Stimulated activated CD8-positive, alpha-beta memory T cell treated with anti-CD3 and anti-CD28 coated beads, Interleukin-4, amount 100 ng/mL, for 48 hours (primary cell): ENCODE results near the gene PRR7.
"Not testable (repeated sequence)": the region's sequence is repeated elsewhere in the genome, so short reads cannot be mapped to it uniquely, and the experiment has no call there.

Experiments
- DNase-seq: peaks from one replicate; pipeline ENCODE4 v3.0.0-alpha.2; 2020

PRR7 gene, protein sequence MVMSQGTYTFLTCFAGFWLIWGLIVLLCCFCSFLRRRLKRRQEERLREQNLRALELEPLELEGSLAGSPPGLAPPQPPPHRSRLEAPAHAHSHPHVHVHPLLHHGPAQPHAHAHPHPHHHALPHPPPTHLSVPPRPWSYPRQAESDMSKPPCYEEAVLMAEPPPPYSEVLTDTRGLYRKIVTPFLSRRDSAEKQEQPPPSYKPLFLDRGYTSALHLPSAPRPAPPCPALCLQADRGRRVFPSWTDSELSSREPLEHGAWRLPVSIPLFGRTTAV

DNA sequence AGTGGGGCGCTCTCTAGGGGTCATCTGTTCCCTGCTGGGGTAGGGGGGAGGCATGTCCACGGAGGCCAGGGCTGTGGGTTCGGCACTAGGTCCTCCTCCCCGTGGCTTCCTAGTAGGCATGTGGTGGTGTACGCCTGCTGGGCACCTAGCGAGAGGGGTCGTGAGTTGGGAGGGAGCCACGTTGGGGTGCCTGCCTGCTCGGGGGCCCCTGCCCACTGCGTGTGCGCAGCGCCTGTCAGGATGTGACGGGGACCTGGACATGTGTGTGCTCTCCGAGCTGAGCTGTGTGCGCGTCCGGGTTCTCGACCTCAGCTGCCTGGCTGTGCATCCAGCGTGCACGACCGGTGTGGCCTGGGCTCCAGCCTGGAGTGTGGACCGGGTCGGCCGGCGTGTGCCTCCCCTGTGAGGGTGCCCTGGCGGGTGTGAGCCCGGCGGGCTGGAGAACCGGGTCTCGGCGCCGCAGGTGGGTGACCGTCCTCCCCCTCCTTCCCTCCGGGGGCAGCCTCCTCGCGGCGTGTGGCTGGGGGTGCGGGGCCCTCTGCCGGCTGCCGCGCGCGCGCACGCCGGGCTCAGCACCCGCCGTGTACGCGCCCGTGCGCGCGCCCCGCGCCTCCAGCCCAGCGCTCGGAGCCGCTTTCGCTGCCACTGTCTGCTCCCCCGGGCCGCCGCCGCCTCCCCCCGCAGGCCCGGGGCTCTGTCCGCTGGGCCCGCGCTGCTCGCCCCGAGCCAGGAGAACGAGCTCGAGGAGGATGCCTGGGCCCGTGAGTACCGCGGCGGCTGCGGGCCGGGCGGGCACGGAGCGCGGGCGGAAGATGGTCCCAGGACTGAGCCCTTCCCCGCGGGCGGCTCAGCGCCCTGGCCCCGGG is at the start of gene PRR7:
TSS of gene PRR7 (plus strand) at position 615 of the 866 bp plus-strand sequence. CDS start 8,254 bp downstream, outside the sequence.
- peak; percentile 81 for DNase-seq

DNA sequence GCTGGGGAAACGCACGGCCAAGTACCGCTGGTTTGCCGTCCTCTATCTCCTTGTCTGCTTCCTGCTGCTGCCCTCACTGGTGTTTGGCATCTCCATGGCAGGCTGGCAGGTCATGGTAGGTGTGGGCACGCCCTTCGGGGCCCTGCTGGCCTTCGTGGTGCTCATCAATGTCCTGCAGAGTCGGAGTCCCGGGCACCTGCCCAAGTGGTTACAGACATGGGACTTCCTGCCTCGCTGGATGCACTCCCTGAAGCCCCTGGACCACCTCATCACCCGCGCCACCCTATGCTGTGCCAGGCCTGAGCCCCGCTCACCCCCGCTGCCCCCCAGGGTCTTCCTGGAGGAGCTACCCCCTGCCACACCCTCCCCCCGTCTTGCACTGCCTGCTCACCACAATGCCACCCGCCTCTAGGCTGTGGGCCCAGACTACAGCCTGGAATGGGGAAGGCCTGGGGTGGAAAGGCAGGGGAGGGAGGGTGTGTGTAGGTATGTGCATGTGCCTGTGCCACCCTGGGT is 48.7 kb upstream of the PRR7 start:
- DNase-seq, result no peak

DNA sequence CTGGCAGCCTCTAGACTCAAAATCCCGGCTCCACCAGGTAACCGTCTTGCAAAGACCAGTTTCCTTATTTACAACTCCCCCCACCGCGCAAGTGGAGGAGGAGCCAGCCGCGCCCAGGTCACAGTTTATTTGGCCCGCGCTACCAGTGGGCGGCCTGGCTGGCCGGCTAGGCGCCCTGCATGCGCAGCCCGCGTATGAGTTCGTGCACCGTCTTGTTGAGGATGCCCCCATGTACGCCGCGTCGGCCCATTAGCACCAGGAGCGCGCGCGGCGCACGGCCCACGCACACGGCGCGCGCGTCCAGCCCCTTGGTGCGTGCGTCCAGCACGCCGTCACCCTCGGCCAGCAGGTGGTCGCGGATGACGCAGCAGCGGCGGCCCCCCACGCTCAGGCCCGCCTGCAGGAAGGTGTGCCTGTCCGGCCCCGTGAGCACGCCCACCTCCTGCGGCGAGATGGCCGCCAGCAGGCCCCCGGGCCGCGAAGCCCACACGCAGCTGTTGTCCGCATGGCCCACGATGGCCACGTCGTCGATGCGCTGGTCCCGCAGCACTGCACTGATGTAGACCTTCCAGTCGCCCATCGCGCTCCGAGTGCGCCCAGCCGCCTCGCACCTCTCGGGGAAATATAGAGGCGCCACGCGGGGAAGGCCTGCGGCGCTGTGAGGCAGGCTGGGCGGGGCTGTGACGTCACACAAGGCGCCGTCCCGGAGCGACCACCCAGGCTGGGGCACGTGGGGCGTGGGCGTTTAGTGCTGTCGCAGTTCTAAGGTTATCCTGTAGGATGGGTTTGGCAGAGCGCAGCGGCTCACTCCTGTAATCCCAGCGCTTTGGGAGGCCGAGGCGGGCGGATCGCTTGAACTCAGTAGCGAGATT is 46.4 kb upstream of the PRR7 start, which contains the start of gene PFN3:
TSS of gene PFN3 (minus strand) at position 665 of the 872 bp plus-strand sequence. CDS start at position 580, 85 bp downstream.
- no peak for DNase-seq

DNA sequence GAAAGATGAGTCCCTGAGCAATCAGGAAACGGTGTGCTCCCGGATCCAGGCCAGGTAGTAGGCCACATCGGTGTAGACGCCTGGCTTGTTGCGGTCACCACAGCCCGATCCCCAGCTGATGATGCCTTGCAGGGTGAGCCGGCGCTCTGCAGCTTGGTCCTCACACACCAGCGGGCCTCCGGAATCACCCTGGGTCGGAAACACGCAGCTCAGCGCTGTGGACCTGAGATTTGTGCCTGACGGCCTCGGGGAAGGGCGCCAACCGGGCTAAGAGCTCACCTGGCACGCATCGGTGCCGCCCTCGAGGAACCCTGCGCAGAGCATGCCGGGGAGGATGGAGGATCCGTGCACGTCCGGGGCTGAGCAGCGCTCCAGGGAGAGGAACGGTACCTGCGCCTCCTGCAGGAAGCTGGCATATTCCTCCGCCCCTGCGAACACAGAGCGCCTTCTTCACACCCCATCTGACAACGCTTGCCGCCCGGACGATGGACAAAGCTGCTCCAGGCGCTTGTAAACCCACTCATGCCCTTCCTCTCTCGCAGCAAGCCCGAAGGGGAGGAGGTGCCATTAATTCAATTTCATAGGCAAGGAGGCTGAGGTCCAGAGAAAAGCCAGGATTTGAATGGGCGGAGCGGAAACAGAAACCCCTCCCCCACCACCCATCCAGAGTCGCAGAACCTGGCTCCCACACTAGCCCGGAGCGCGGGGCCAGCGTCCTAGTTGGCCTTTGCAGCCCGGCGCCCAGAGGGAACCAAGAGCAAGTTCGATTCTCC is 44.2 kb upstream of the PRR7 start:
- peak; percentile 81 for DNase-seq

DNA sequence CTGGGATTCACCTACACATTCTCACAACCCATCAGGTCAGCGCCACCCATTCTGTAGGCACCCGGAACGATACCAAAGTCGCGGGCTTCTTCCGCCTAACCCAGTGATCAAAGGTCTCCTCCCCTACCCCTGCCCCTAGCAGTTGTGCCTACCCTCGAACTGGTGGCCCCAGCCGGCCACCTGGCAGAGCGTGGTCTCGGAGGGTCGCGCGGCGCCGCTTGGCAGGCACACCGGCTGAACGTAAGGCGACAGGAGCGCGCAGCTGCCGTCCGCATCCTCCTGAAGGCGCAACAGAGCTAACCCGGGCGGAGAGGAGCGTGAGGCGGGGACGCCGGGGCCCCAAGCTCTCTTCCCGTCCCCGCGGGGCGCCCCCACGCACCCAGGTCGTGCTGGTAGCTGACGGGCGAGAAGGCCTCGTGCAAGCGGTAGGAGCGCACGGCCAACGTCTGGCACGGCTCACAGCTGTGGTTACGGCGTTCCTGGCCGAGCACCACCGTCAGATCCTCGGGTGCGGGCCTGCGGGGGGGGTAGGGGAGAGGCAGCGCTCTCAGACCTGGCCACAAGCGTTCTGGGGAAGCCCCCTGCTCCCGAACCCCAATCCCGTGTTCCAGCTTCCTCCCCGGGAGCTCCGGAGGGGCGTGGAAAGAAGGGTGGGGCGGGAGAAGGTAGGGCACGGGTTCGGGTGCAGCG is 43.4 kb upstream of the PRR7 start:
- peak; percentile 61 for DNase-seq

DNA sequence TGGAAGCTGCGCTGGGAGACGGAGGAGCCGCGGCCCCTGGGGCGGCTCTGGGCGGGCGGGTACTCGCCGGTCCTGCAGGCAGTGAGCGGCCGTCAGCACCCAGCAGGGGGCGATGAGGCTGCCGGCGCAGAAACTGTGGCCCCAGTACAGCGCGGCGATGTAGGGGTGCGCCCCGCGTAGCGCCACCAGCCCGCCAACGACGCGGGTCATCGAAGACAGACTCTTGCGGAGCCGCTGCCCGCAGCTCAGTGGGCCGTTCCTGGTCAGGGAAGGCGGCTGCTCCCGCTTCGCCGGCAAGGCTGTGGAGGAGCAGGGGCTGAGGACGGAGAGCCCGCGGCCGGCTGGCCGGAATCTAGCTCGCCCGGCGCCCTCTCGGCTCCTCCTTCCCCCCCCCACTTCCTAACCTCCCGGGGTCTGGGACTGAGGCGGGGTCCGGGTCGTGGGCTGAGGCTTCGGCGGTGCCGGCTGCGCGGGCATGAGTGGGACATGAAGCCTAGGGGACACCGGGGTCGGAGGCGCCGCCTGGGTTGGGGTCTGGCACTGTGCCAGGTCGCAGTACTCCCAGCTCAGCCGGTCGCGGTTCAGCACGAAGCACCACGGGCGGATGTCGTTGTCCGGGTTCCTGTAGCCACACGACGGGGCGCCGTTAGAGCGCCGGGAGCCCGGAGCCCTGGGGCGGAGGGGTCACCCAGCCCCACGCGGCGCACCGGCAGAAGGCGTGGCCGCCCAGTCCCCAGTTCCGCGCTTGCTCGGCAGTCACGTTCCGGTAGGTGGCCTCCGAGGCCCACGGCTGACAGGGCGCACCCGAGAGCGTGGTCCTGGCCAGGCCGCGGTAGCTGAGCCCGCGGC is 42.6 kb upstream of the PRR7 start:
- peak; percentile 88 for DNase-seq

DNA sequence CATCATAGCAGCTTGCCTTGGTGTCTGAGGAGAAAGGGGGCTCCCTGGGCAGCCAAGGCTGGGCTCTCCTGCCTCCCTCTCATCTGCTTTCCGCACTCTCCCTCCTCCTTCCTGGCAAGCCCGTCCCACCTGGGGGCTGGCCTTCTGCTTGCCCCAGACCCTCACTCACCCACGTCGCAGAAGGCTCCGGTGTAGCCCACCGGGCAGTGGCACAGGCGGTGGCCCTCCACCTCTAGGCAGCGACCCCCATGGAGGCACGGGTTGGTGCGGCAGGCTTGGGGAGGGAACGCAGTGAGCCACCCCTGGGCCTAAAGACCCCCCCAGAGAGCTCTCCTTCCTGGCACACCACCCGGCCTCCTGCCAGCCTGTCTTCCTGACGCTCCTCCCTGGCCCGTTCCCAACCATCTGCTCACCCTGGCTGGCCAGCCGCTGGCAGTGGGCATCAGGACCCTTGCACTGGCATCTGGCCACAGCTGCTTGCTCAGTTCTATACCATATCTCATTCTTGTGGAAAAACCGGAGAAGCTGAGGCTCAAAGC is 41.9 kb upstream of the PRR7 start:
- no peak for DNase-seq

DNA sequence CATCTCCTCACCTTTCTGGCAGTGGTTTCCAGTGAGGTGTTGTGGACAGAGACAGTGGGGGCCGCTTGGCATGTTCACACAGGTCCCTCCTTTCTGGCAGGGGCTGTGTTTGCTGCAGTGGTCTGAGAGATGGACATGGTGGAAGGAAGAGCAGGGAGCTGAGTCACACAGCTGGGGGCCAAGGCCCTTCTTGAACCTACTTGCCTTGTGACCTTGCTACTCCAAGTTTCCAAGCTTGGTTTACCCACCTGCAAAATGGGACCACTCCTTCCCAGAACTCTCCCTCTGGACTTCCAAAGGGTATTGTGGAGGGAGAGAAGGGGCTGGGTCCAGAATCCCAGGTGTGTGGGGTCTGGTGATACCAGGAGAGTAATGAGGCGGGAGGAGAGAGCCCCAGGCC is 41.3 kb upstream of the PRR7 start:
- DNase-seq, result no peak

DNA sequence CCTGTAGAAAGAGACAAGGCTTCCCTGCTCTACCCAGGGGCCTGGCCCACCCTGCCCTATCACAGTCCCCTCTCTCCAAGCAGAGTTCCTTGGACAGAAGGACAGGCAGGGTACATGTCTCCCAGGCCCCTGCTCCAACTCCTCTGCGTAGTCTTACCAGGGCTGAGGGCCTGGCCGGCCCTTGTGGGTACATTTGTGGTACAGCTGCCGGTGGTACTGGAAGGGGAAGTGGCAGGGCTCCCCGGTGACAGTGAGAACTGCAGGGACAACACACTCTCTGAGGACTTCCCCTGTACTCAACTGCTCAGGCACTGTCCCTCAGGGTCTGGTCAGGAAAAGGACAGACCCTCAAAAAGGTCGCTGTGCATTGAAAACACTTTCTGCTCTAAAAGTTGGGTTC is 40.8 kb upstream of the PRR7 start:
- DNase-seq, result no peak

DNA sequence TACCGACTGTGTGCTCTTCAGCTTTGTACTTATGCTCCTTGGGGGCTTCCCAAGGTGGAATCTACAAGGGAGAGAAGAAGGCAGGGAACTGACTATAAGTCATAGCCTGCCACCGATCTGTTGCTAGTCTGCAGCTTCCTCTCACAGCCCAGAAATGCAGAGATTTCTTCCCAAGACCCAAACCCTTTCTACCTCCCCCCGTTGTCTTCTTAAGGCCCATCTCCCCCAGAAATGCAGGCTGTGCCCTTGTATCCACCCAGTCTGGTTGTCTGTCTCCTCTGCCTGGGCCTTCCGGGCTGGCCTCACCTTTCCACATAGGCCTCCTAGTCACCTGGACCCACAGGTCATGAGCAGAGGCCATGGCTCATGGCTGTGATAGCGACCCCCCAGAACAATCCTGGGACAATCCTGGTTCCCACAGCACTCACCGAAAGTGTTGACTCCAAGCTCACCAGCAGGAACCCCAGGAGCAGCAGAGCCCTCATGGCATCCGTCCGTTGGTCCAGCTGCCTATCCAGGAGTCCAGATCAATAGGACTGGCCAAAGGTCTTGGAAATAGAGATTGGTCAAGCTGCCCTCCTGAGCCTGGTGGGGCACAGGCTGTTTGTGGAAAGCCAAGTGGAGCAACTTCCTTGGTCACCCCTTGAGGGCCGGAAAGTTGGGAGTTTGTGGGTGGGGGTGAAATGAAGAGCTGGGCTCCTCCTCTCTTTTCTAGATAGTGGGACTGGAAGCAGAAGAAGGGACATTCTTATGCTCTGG is 37.4 kb upstream of the PRR7 start, which contains the start of gene F12:
TSS of gene F12 (minus strand) at position 522 of the 759 bp plus-strand sequence. CDS start at position 485, 37 bp downstream.
- DNase-seq, result no peak

DNA sequence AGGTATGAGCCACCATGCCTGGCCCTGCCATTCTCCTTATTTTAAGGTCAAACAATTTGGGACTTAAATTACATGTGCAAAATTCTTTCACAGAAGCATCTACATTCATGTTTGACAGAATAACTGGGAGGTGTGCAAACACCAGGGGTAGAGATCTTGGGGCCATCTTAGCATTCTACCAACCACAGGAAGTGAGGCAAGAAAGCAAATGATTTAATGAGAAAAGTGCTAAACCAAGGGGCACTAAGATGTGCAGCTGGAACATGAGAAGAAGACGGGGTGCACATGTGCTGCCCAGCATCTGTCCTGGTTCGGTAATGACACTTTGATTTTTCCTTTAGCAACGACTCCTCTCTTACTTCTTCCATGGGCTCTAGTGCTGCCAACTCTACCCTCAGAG is 36.0 kb upstream of the PRR7 start:
- DNase-seq, result no peak

DNA sequence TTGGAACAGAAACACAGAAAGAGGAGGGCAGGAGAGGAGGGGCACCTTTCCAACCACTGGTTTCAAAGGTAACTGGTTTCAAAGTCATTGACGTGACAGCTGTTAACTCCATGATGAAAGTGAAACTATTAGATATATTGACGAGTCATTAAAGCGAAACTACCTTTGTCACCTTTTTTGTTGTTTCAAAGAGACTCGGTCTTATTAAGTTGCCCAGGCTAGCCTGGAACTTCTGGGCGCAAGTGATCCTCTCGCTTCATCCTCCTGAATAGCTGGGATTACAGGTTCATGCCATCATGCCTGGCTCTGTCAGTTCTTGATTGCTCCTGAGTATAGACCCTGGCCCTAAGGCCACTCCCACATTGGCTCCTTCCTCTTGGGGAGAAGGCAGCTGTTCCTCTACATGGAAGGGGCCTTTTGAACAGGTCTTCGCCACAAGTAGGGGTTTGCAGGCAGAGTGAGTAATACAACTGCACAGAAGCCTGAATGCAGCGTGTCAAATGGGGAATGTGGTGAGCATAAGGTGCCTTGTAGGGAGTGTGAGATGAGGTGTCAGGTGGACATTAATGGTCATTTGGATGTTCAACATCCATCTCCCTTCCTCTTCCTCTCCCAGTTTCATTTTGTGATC is 33.9 kb upstream of the PRR7 start:
- DNase-seq, result peak; percentile 43

DNA sequence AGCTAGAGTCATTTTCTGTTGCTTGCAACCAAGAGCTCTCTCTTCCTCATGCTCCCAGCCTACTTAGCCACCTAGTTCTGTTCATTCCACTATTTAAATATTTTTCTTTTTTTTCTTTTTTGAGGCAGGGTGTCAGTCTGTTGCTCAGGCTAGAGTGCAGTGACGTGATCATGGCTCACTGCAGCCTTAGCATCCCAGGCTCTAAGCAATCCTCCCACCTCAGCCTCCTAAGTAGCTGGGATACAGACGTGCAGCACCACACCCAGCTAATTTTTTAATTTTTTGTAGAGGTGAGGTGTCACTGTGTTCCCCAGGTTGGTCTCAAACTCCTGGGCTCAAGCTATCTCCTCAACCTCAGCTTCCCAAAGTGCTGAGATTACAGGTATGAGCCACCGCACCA is 32.1 kb upstream of the PRR7 start:
- no peak for DNase-seq

DNA sequence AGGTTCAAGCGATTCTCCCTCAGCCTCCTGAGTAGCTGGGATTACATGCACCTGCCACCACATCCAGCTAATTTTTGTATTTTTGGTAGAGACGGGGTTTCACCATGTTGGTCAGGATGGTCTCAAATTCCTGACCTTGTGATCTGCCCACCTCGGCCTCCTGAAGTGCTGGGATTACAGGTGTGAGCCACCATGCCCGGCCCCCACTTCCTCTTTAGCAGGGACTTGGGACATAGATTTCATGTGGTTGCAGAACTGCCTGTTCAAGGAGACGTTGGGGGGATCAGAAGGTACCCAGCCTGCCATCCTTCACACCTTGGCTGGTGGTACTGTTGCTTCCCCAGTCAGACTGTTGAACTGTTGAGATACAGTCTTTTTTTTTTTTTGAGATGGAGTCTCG is 29.5 kb upstream of the PRR7 start:
- not testable (repeated sequence) for DNase-seq

DNA sequence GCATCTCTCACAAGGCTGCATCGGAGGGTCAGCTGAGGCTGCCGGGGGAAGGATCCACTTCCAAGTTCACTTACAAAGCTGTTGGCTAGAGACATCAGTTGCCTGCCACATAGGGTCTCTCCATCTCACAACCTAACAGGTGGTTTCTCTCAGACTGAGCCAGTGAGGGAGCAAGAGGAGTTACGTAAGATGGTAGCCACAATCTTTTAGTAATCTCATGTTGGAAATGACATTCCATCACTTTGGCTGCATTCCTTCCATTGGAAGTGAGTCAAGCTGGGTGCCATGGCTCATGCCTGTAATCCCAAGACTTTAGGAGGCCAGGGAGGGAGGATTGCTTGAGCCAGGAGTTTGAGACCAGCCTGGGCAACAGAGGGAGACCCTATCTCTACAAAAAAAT is 27.6 kb upstream of the PRR7 start:
- DNase-seq, result no peak

DNA sequence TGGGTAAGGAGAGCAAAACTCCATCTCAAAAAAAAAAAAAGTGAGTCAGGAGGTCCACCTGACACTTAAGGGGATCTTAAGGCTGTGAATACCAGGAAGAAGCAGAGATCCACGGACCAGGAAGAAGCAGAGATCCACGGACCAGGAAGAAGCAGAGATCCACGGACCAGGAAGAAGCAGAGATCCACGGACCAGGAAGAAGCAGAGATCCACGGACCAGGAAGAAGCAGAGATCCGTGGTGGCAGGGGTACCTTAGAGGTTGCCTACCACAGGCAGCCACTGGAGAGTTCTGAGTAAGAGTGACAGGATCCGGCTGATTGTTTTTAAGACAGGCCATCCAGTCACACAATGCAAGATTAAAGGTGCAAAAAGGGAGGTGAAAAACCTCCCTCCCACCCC is 26.1 kb upstream of the PRR7 start:
- not testable (repeated sequence) for DNase-seq

DNA sequence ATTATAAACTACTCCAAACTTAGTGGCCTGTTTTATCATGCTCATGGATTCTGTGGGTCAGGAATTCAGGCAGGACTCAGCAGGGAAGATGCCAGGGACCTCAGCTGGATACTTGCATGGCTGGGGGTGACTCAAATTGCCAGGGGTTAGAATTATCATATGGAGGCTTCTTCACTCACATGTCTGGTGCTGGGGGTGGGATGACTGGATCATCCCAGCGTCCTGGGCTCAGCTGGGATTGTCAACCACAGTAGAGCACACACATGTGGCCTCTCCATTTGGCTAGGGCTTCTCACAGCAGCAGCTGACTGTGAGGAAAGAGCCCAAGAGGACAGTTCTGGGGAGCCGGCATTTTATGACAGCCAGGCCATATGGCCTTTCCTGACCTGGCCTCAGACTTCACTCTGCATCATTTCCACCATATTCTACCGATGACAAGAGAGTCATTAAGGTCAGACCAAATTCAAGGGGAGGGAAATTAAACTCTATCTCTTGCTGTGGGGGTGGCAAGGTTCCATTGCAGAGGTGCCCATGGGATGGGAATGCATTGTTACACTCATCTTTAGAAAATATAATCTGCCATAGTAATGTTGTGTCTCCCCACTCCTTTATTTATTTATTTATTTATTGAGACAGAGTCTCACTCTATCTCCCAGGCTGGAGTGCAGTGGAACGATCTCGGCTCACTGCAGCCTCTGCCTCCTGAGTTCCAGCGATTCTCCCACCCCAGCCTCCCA is 25.4 kb upstream of the PRR7 start:
- no peak for DNase-seq

DNA sequence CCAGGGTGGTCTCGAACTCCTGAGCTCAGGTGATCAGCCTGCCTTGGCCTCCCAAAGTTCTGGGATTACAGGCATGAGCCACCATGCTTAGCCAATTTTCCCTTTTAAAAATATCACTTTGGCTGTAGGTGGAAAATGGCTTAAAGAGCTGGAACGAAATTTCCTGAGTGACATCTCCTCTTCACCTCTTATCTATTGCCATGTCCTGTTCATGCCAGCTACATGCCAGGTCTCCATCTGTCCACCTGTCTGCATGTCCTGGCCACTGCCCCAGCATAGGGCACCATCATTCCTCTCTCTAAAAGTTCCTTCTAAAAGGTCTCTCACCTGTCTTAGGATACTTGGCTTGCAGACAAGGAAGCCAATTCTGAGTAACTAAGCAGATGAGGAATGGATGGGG is 22.9 kb upstream of the PRR7 start:
- DNase-seq, result no peak
